ENCODE data around the gene SAA4.

The SAA4 gene

GRCh38 chr11:18188796-18189195 is 47.8 kb downstream of the SAA4 start:
- no peak for DNase-seq
